HL-60/S4 treated with phorbol 12-myristate 13-acetate at 8.2 ng/mL for 4 days and 3 days (cell line): Measurements from ENCODE around the gene MYO16.

Source experiments
- in situ Hi-C: fragments of 300-500 bp; cut with MboI; formaldehyde crosslinking; loops from 2 replicates; pipeline ENCODE4 v1.15.0; 2022; ENCODE audit warnings: low sequenced_read_pairs

The MYO16 gene

GRCh38 chr13:108925070-108925469, 295.7 kb downstream of the MYO16 start:
- in situ Hi-C loops, result no loop called here

GRCh38 chr13:108926862-108927261, 297.5 kb downstream of the MYO16 start:
- in situ Hi-C loops, result no loop called here

GRCh38 chr13:108927615-108928014, 298.2 kb downstream of the MYO16 start:
- in situ Hi-C loops, result no loop called here

- in situ Hi-C loops, result no loop called here
Observed at GRCh38 chr13:108929532-108930206, 300.3 kb downstream of the MYO16 start.

GRCh38 chr13:108932196-108932595, 302.8 kb downstream of the MYO16 start:
- in situ Hi-C loops, result no loop called here

GRCh38 chr13:108933061-108933460, 303.6 kb downstream of the MYO16 start:
- in situ Hi-C loops, result no loop called here

GRCh38 chr13:108938155-108938554, 308.7 kb downstream of the MYO16 start:
- in situ Hi-C loops, result no loop called here

- in situ Hi-C loops, result no loop called here
Observed at GRCh38 chr13:108940121-108940520, 310.7 kb downstream of the MYO16 start.

GRCh38 chr13:108943842-108944241, 314.4 kb downstream of the MYO16 start:
- in situ Hi-C loops, result no loop called here

- in situ Hi-C loops, result no loop called here
Observed at GRCh38 chr13:108944760-108945159, 315.3 kb downstream of the MYO16 start.

- in situ Hi-C loops, result no loop called here
Observed at GRCh38 chr13:108947551-108948030, 318.2 kb downstream of the MYO16 start.

- in situ Hi-C loops, result no loop called here
Observed at GRCh38 chr13:108948251-108948671, 318.9 kb downstream of the MYO16 start.

GRCh38 chr13:108950333-108951010, 321.1 kb downstream of the MYO16 start:
- in situ Hi-C loops, result loop anchor here (25.0 kb wide), 2 partner anchors 837 to 1162 kb away; partner anchors contain the start of gene IRS2

- in situ Hi-C loops, result loop anchor here (25.0 kb wide), 2 partner anchors 832 to 1157 kb away; partner anchors contain the start of gene IRS2
Observed at GRCh38 chr13:108955741-108956140, 326.3 kb downstream of the MYO16 start.

GRCh38 chr13:108957369-108958012, 328.1 kb downstream of the MYO16 start:
- in situ Hi-C loops, result loop anchor here (25.0 kb wide), 2 partner anchors 830 to 1155 kb away; partner anchors contain the start of gene IRS2

- in situ Hi-C loops, result loop anchor here (25.0 kb wide), 2 partner anchors 829 to 1154 kb away; partner anchors contain the start of gene IRS2
Observed at GRCh38 chr13:108958013-108958376, 328.6 kb downstream of the MYO16 start.

- in situ Hi-C loops, result loop anchor here (25.0 kb wide), 2 partner anchors 828 to 1153 kb away; partner anchors contain the start of gene IRS2
Observed at GRCh38 chr13:108959234-108959633, 329.8 kb downstream of the MYO16 start.

GRCh38 chr13:108960006-108960405, 330.6 kb downstream of the MYO16 start:
- in situ Hi-C loops, result loop anchor here (25.0 kb wide), 2 partner anchors 827 to 1152 kb away; partner anchors contain the start of gene IRS2

- in situ Hi-C loops, result loop anchor here (25.0 kb wide), 2 partner anchors 826 to 1151 kb away; partner anchors contain the start of gene IRS2
Observed at GRCh38 chr13:108961542-108962125, 332.2 kb downstream of the MYO16 start.

- in situ Hi-C loops, result loop anchor here (25.0 kb wide), 2 partner anchors 825 to 1150 kb away; partner anchors contain the start of gene IRS2
Observed at GRCh38 chr13:108962654-108963053, 333.2 kb downstream of the MYO16 start.
